ENCODE measurements around the gene ADISSP.
A peak's percentile ranks its signal among the peaks of the same experiment; 100 is the strongest.

Gene ADISSP

DNA sequence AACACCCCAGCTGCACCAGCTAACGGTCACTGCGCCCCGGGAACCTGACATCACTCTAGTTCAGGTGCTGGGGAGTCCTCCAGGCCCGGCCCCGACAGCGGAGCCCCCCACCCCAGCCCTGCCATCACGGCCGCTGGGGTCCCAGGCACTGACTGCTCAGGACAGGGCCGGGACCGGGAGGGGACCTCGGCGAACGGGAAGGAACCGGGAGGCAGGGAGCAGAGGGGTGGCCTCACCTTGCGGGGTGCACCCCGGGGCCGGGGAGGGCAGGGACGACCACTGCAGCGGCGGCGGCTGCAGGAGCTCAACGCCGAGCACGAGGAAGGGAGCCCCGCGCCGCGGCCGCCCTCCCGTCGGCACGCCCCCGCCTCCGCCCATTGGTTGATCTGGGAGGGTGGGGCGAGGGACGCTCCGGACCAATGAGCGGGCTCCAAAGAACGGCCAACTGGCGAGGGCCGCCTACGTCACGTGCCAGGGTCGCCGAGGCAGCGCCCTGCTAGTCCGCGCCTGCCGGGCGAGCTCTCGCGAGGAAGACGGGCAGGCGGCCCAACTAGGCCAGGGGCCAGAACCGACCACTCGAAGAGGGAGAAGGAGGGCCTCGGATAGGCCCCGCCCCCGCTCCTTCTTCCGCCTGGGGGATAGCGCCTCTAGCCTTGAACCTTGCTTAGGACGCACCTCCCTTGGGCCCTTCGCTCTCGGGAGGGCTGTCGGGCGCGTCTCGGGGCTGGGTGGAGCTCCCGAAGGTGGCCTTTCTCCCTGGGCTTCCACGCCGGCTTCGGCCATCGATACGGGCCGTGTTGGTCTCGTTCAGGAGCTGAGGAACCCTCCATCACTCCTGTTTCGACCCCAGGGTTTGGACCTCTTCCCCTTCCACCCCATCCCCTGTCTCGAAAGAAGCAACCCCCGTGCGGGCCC lies at the start of gene ADISSP:
Gene ADISSP, minus strand, starts transcription at position 327 of the 915 bp plus-strand sequence. CDS start 7,653 bp downstream, outside the sequence.
- peak; percentile 92 for DNase-seq (ENCODE audit: low read depth)

DNA sequence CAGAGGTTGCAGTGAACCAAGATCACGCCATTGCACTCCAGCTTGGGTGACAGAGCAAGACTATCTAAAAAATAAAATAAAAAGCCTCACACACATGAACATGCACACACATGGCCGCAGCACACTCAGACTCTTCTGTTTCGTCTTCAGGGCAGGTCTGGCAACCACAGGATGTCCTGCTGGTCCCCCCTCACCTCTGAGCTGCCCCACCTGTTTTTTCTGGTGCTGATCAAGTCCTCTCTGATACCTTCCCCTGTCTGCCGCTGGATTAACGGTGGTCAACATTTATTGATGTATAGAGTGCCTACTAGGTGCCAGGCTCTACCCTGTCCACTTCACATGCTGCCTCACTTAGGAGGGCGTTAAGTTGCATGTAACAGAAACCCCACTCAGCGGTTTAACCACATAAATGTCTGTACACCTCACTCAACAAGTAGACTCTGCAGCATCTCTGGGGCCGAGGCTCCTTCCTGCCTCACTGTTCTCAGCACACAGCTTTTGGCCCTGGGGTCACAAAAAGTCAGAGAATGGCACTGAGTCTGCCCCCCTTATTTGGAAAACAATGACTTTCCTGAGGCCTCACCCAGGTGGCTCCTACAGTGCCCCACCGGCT lies 48.3 kb upstream of the ADISSP start:
- DNase-seq (ENCODE audit: low read depth) = no peak

DNA sequence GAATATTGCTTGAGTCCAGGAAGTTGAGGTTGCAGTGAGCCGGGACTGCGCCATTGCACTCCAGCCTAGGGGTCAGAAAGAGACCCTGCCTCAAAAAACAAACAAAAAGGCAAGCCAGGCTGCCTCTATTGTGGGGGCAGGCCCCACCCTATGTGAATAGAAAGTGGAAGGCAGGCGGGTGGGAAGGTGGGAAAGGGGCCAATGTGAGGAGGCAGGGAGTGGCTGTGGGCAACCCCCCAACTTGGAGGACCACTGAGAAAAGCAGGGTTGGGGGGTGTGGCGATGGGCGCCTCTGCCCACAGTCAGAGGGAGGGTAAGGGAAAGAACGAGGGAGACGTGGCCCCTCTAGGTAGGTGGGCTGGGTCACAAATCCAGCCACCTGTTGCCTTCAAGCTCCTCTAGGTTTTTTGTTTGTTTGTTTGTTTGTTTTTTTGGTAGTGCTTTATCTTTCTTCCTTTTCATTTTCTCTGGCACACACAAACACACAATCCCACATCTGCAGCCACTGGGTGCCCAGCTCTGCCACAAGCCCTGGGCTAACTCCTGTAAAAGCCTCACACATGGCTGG lies 47.5 kb upstream of the ADISSP start:
- DNase-seq (ENCODE audit: low read depth) = no peak

DNA sequence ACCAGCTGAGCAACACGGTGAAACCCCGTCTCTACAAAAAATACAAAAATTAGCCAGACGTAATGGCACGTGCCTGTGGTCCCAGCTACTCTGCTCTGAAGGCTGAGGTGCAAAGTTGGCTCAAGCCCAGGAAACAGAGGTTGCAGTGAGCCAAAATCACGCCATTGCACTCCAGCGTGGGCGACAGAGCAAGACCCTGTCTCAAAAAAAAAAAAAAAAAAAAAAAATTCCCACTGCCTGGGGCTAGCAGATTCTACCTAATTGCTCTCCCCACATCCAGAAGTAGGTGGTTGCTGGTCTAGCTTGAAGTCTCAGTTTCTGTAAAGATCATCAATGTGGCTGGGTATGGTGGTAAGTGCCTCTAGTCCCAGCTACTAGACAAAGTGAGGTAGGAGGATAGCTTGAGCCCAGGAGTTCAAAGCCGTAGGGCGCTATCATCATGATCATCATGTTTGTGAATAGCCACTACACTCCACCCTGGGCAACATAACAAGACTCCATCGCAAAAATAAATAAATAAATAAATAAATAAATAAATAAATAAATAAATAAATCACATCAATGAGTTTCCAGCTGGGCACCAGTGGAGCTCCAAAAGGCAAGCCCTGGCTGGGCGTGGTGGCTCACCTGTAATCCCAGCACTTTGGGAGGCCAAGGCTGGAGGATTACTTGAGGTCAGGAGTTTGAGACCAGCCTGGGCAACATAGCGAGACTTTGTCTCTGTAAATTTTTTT lies 46.5 kb upstream of the ADISSP start:
- DNase-seq (ENCODE audit: low read depth) = no peak

DNA sequence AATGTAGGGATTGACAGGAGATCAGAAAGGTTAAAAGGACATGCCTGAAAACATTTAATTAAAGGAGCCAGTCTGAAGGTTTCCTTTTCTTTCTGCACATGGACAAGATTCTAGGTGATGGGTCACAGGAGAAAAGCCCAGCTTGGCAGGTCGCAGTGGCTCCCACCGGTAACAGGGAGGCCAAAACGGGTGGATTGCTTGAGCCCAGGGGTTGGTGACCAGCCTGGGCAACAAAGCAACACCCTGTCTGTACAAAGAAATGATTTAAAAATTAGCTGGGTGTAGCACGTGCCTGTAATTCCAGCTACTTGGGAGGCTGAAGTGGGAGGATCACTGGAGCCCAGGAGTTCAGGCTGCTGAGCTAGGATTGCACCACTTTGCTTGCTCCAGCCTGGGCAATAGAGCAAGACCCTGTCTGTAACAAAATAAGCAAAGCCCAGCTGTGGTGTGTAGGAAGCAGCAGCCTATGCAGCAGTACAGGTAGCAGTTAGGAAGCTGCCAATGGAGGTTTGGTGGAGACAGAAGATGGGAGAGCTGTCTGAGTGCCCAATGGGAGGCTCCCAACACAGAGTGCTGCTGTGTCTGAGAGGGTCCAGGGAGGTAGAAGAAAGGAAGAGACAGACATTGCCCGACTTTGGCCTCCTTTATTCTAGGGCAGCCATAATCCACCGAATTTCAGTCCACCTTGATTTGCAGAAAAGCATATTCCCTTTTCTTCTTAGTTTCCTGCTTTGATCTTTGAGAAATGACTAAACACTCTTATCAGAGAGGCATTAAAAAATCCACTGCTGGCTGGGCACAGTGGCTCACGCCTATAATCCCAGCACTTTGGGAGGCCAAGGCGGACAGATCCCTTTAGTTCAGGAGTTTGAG lies 45.7 kb upstream of the ADISSP start:
- no peak for DNase-seq (ENCODE audit: low read depth)

DNA sequence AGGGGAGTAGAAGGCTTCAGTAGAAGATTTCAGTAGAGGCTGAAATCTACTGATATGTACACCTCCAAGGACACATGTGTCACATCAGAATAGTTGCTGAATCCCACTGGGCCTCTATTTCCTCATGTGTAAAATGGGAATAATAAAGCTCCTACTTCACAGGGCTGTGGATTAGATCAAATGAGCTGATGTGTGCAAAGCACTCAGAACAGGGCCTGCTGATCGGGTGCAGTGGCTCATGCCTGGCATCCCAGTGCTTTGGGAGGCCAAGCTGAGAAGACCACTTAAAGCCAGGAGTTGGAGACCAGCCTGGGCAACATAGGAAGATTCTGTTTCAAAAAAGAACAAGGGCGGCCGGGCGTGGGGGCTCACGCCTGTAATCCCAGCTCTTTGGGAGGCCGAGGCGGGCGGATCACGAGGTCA lies 44.7 kb upstream of the ADISSP start:
- no peak for DNase-seq (ENCODE audit: low read depth)

DNA sequence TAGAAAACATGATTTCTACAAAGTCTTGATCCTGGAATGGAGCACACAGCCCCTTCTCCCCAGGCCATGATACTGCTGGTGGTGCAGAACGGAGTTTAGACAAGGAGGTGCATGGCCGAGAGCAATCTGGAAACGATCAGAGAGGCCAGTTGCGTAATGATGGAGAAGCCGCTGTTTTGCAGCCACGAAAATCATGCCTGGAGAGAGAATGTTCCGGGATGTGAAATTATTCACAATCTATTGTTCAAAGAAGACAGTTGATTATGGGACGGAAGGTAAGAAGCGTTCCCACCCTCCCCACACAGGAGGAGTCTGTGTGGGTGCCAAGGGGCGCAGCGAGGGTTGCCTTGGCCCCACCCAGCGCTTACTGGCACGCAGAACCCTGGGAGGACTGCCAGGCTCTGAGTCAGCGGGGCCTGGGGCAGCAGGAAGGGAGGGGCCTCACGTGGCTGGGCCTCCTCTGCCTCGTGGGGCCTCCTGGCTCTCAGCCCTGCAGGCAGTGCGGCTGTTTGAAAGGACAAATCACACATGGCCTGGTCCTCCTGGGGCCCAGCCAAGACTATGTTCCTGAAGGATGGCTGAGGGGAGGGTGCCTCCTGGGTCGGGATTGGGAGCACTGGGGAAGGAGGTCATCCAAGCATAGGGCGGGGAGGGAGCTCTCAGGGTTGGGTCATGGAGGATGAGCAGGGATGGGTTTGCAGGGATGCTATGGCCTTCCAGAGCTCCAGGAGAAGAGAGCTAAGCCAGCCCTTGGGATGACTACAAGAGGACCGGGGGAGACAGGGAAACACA lies 44.1 kb upstream of the ADISSP start:
- peak; percentile 98 for DNase-seq (ENCODE audit: low read depth)

DNA sequence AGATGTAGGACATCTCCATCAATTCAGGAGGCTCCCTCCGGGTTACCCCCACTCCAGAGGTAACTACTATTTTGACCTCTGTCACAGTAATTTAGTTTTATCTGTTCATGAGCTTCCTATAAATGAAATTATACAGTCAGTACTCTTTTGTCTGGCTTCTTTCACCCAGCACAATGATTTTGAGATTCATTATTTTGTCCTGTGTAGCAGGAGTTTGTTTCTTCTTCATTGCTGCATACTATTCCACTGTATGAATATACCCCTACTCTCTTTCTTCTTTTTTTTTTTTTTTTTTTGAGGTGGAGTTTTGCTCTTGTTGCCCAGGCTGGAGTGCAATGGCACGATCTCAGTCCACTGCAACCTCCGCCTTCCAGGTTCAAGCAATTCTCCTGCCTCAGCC lies 41.0 kb upstream of the ADISSP start:
- DNase-seq (ENCODE audit: low read depth) = no peak

DNA sequence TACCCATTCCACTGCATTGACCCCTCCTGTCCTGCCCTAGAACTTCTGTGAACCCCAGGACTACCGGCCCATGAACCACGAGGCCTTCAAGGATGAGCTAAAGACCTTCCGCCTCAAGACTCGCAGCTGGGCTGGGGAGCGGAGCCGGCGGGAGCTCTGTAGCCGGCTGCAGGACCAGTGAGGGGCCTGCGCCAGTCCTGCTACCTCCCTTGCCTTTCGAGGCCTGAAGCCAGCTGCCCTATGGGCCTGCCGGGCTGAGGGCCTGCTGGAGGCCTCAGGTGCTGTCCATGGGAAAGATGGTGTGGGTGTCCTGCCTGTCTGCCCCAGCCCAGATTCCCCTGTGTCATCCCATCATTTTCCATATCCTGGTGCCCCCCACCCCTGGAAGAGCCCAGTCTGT lies 37.2 kb upstream of the ADISSP start:
- DNase-seq (ENCODE audit: low read depth) = no peak

DNA sequence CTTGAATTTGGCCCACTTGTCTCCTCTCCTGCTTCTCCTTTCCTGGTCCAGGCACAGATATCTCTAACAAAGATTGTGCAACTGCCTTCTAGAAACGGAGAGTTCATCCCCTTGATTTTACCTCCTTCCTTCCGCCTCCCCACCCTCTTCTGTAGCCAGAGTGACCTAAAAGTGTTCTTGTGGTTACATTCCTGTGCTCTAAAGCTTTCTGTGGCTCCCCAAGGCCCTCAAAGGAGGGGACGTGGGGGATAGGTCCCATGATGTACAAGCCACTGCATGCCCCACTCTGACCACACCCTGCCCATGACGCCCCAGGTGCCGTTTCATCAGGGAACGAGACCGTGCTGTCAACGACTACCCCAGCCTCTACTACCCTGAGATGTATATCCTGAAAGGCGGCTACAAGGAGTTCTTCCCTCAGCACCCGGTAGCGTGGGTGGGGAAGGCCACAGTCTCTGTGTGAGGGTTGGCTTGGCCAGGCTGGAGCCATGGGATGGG lies 36.8 kb upstream of the ADISSP start:
- no peak for DNase-seq (ENCODE audit: low read depth)

DNA sequence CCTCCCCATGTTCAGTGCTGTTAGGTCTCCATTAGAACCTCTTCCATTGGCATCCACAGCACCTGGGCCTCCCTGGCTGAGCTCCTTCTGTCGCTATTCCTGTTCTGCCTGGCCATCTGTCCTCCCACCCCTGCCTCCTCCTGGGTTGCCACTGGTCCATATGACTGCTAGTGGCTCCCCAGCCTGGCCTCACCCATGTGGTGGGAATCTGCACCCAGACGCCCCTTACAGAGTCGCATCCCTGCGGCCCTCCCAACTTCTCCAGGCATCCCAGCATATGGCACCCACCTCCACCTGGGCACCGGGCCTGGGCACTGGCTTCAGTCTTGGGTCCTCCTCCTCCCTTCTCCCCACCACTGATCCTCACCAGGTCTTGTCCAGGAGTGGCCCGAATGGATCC lies 36.3 kb upstream of the ADISSP start:
- no peak for DNase-seq (ENCODE audit: low read depth)

DNA sequence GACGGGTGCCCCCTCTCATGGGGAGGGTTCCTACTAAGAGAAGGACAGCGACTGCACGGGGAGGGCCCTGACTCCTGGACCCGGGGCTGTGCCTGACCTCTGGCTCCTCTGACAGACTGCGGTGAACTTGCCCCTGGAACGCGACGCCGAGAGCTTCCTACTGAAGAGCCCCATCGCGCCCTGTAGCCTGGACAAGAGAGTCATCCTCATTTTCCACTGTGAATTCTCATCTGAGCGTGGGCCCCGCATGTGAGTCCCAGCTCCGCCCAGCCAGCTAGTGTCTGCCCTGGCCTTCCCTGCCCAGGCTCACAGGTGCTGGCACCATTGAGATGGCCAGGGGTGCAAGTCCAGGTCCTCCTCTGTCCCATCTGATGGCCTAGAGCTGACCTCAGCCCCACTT lies 35.7 kb upstream of the ADISSP start:
- DNase-seq (ENCODE audit: low read depth) = no peak

DNA sequence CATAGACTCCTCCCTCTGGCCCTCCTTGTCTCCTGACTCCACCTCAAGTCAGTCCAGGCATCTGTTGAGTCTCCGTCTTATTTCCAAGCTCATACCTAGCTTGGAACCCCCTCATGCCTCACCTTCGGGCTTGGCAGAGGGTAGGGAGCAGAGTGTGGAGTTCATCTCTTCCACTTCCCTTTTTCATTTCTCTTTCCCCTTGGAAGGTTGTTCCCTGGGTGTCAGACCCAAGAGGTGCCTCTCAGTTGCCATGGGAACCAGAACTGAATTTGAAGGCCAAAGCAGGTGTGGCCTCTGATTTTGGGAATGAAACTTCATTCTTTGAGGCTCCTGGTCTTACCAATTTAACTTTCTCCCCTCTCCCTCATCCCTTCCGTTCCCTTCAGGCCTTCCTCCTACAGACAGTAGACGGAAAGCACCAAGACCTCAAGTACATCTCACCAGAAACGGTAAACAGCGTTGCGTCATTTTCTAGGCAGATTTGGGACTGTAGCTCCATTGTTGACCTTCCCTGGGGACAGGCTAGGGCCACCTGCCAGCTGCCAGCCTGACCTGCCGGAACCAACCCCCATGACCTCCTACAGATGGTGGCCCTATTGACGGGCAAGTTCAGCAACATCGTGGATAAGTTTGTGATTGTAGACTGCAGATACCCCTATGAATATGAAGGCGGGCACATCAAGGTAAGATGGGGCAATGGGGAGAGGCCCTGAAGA lies 35.1 kb upstream of the ADISSP start:
- DNase-seq (ENCODE audit: low read depth) = no peak

DNA sequence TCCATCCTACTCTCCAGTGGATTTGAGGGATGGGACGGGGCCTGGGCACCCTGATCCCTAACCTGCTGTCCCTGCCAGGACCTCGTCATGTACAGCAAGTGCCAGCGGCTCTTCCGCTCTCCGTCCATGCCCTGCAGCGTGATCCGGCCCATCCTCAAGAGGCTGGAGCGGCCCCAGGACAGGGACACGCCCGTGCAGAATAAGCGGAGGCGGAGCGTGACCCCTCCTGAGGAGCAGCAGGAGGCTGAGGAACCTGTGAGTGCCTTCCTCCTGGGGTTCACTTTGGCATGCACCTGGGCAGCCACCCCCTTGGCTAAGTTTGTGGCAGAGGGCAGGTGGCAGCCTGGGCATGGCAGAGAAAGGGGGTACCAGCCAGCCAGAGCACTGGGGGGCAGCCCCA lies 34.3 kb upstream of the ADISSP start:
- DNase-seq (ENCODE audit: low read depth) = no peak

DNA sequence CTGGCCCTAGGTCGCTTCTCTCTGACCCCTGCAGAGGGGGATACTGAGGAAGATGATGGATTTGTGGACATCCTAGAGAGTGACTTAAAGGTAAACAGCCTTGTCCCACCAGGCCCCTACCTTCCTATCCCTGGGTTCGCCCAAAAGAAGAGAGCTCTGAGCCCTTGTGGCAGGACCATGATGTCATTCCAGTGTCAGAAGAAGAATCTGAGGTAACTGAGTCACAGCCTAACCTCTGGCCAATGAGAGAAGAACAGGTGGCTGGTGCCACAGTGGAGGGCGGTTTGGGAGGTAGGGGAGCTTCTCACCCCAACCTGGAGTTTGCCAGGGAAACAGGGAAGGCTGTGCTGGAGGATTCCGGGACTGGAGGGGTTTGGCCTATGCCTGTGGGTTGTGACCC lies 33.7 kb upstream of the ADISSP start:
- DNase-seq (ENCODE audit: low read depth) = no peak

DNA sequence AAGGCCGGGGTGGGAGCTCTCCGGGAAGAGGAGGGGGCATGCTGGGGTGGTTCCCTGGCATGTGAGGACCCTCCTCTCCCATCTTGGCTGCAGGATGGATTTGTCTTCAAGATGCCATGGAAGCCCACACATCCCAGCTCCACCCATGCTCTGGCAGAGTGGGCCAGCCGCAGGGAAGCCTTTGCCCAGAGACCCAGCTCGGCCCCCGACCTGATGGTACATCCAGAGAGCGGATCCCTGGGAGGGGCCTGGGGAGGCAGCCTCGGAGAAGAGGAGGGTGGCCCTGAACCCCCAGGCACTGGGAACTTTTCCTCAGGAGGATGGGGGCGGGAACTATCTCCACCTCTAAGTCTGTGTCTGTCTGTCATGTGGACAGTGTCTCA lies 33.3 kb upstream of the ADISSP start:
- DNase-seq (ENCODE audit: low read depth) = no peak

DNA sequence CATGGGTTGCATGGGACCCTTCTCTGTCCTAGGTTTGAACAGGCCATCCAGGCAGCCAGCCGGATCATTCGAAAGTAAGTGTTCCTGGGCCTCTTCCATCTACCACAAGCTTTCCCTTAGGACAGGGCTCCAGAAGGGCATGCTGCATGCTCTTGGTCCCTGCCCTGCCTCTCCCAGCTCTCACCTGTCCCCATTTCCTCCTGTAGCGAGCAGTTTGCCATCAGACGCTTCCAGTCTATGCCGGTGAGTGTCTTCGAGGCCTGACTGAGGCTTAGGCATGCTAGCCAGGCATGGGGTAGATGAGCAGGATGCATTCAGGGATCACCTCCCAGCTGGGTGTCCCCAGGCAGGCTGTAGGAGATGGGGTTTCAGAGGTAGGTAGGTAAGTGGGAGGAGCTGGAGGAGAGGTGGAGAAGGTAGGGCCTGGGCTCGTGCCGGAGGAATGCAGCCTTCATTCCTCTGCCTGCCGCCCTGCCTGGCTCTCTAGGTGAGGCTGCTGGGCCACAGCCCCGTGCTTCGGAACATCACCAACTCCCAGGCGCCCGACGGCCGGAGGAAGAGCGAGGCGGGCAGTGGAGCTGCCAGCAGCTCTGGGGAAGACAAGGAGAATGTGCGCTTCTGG lies 32.8 kb upstream of the ADISSP start:
- DNase-seq (ENCODE audit: low read depth) = no peak

DNA sequence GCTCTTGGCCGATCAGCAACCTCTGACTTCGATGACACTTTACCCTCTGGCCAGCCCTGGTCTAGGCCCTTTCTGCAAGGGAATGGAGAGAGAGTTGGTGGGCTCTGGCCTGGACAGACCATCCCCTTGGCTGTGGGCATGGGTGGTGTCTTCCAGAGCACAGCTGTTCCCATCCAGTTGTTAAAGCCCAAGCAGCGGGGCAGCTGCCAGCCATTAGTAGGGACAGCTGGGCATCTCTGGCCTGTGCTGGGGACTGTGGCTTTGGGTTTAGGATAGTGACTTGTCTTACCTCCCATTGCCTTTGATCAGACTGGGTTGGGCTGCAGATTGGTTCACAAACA lies 31.3 kb upstream of the ADISSP start:
- DNase-seq (ENCODE audit: low read depth) = no peak

DNA sequence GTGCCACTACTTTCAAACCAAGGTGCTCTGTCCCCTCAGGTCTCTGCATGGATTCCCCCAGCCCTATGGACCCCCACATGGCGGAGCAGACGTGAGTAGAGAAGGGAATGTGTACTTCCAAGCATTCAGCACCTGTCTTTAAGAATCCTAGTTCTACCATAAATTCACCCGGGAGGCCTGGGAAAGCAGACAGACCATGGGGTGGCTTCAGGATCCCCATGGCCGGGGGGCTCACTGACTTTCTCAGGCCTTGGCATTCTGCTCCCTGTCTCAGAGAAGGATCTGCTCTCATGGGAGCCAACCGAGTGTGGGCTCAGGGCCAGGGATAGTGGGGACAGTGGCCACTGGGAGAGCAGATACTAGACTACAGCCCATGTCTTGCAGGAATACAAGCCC lies 30.8 kb upstream of the ADISSP start:
- DNase-seq (ENCODE audit: low read depth) = no peak

Data from HS-27A (cell line).